Stimulated activated CD8-positive, alpha-beta memory T cell treated with anti-CD3 and anti-CD28 coated beads, Interleukin-15, amount 100 ng/mL, for 24 hours (primary cell): ENCODE measurements around the gene PLSCR3.

ENCODE experiments used
- DNase-seq: peaks from one replicate; pipeline ENCODE4 v3.0.0-alpha.2; 2020; ENCODE audit warnings: low read depth

Gene PLSCR3

DNA sequence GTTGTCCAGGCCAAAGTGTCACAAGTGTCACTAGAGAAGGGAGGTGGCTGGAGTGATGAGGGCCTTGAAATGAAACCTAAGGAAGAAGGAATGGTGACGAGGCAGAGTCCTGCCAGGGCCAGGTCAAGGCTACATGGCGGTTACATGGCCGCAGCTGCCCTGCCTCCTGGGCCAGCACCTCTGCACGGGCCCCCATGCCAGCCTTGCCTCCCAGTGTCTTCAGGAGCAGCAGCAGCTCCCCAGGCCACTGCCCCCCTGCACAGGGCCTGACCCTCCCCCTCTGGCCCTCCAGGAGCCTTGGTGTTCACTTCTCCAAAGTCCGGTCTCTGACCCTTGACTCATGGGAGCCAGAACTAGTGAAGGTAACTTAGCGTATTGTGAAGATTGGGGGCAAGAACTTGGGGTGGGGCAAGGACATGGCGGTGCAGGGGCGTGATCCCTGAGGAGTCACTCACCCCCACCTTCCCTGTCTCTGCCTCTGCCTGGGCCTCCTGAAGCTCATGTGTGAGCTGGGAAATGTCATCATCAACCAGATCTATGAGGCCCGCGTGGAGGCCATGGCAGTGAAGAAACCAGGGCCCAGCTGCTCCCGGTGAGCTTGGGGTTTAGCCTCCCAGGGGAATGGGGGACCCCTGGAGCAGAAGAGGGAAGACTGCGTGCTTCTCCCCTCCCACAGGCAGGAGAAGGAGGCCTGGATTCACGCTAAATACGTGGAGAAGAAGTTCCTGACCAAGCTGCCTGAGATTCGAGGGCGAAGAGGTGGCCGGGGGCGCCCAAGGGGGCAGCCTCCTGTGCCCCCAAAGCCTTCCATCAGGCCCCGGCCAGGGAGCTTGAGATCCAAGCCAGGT, 46.5 kb downstream of the PLSCR3 start:
- DNase-seq = no peak

DNA sequence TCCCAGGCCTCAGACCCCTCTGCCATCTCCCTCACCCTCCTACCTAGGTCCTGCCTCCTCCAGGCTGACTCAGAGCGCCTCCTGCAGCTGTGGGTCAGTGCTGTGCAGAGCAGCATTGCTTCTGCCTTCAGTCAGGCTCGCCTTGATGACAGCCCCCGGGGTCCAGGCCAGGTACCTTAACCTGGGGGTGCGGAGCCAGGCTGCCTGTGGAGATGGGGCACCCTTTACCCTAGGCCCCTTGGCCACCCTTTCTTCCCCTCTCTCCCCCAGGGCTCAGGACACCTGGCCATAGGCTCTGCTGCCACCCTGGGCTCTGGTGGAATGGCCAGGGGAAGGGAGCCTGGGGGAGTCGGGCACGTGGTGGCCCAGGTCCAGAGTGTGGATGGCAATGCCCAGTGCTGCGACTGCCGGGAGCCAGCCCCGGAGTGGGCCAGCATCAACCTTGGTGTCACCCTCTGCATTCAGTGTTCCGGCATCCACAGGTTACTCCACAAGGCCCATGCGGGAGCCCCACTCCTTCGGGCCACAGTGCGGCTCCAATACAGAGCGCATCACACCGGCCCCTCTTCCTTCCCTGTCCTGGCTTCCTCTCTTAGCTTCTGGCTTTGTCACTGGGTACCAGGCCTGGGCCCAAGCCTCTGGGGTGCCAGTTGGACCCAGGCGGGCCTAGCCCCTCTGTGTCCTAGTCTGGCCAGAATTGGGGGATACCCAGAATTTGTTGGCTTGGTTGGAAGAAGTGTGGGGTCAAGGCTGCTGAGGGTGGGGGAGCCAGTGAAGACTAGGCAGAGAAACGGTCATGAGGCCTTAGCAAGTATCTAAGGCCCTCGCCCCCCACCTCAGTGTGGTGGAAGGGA, 47.3 kb downstream of the PLSCR3 start:
- DNase-seq = no peak

DNA sequence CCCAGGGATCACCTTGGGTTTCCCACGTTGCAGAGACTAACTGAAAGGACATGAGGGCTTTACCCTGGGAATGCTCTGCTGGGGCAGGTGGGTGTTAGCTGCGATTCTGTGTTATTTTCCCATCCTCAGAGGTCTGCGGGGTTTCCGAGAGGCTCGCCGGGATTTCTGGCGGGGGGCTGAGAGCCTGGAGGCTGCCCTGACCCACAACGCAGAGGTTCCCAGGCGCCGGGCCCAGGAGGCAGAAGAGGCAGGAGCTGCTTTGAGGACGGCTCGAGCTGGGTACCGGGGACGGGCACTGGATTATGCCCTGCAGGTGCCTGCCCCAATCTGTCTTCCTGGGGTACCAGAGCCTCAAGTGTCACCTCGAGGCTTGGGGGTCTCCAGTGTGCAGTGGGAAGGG, 51.1 kb downstream of the PLSCR3 start:
- DNase-seq = no peak

DNA sequence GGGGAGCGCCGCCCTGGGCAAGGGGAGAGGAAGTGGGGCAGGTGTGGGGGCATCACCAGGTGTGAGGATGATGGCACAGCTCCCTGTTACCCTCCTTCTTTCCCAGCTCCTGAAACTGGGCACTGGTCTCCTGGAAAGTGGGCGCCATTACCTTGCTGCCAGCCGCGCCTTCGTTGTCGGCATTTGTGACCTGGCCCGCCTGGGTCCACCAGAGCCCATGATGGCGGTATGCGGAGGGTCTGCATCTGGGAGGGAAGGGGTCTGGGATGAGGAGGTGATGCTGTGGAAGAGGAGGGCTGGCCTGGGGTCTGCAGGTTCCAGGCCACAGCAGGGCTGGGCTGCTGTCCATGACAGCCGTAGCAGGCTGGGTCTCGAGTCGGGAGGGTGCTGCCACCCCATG, 52.5 kb downstream of the PLSCR3 start:
- DNase-seq = no peak

DNA sequence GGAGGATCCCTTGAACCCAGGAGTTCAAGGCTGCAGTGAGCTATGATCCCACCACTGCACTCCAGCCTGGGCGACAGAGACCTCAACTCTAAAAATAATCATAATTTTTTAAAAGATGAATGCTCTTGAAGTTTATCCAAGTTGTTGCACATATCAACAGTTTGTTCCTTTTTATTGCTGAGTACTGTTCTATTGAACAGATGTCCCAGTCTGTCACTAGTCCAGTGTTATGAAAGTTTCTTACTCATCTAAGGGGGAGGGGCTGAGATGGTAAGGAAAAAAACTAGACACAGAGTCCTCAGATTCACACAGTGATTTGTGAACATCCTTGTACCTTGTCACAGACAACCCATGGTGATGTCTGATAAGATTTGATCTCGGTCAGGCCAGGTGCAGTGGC, 54.1 kb downstream of the PLSCR3 start:
- no peak for DNase-seq
